Caco-2 (cell line): ENCODE data around the gene TRIM24. TPM values are rescaled to one million over a fixed set of nuclear protein-coding genes. Genes with fewer than 3 reads are reported as not detected.

ENCODE experiments used
- BruUV-seq: library from RNA; stranded (reverse); fragments of 400-500 nt; replicated peaks from 2 replicates; lab custom pipeline; 2021; lab: Mats Ljungman, UMichigan
- CTCF ChIA-PET: fragments of 300-600 bp; sonication (Branson Sonifier 250); formaldehyde crosslinking; loops from one replicate; lab custom pipeline; 2022; ENCODE audit warnings: antibody characterized with exemption; lab: Charles Lee
- POLR2A ChIA-PET: fragments of 300-600 bp; sonication (Branson Sonifier 250); formaldehyde crosslinking; loops from one replicate; lab custom pipeline; 2022; ENCODE audit warnings: antibody characterized with exemption; lab: Charles Lee
- DNase-seq, 2 experiments: peaks; one replicate each; pipeline versions ENCODE4 v3.0.0 to v3.0.0-alpha.2; 2020 to 2022
- H3K27me3 ChIP-seq: replicated peaks from 2 replicates; pipeline ENCODE4 v1.6.0; 2011; ENCODE audit warnings: low read length; ENCODE audit not compliant: control insufficient read depth, insufficient read depth
- H3K36me3 ChIP-seq: 2 replicates; pipeline ENCODE4 v1.5.1; 2011; ENCODE audit warnings: low read length; ENCODE audit not compliant: control insufficient read depth, insufficient read depth
- H3K4me1 ChIP-seq: fragments of 250-450 bp; sonication (Bioruptor Pico); 2 replicates; pipeline ENCODE4 v1.5.1; 2020; ENCODE audit warnings: mild to moderate bottlenecking
- H3K4me3 ChIP-seq: 2 replicates; pipeline ENCODE4 v1.5.1; 2011; ENCODE audit warnings: low read depth, mild to moderate bottlenecking, control low read depth, low read length
- H3K9me3 ChIP-seq: fragments of 250-450 bp; sonication (Bioruptor Pico); 2 replicates; pipeline ENCODE4 v1.5.1; 2020; ENCODE audit warnings: mild to moderate bottlenecking, moderate library complexity
- H3K27ac Mint-ChIP-seq: one replicate; pipeline ENCODE4 v1.8.0; 2022; ENCODE audit warnings: mixed read lengths; ENCODE audit not compliant: unreplicated experiment
- H3K27me3 Mint-ChIP-seq: one replicate; pipeline ENCODE4 v1.8.0; 2022; ENCODE audit warnings: mixed read lengths; ENCODE audit not compliant: insufficient read depth, unreplicated experiment
- H3K36me3 Mint-ChIP-seq: one replicate; pipeline ENCODE4 v1.8.0; 2022; ENCODE audit warnings: mild to moderate bottlenecking, mixed read lengths; ENCODE audit not compliant: insufficient read depth, unreplicated experiment
- H3K4me1 Mint-ChIP-seq: one replicate; pipeline ENCODE4 v1.8.0; 2022; ENCODE audit warnings: low read depth, mixed read lengths; ENCODE audit not compliant: unreplicated experiment
- H3K4me3 Mint-ChIP-seq: one replicate; pipeline ENCODE4 v1.8.0; 2022; ENCODE audit warnings: mild to moderate bottlenecking, moderate library complexity, mixed read lengths; ENCODE audit not compliant: unreplicated experiment
- H3K9me3 Mint-ChIP-seq: one replicate; pipeline ENCODE4 v1.8.0; 2022; ENCODE audit warnings: mixed read lengths; ENCODE audit not compliant: unreplicated experiment
- CTCF ChIP-seq, 2 experiments: fragments of 200-600 bp in 1 of 2; IDR thresholded peaks; 1 replicate in 1 of 2; 2 replicates in 1 of 2; pipeline versions ENCODE4 v1.5.1 to v1.8.0; 2011 to 2022; ENCODE audit warnings: antibody characterized with exemption in 1 of 2, control low read depth in 1 of 2, inconsistent platforms in 1 of 2, low read depth in 1 of 2, low read length in 1 of 2, mild to moderate bottlenecking in 1 of 2, moderate library complexity in 1 of 2; ENCODE audit not compliant: insufficient read depth in 1 of 2, severe bottlenecking in 1 of 2, unreplicated experiment in 1 of 2
- intact Hi-C: fragments of 100-400 bp; cut with micrococcal nuclease; formaldehyde crosslinking; loops from one replicate; pipeline ENCODE4 v1.10.0; 2022; ENCODE audit not compliant: unreplicated experiment
- total RNA-seq: library from RNA; stranded (reverse); gene quantifications from 2 replicates; pipeline ENCODE4 v1.2.3, GENCODE V29; 2022

The TRIM24 gene
- total RNA-seq, 1 experiment from 2014 or later, result 58.2 TPM

GRCh38 chr7:138434597-138435019 lies 25.5 kb upstream of the TRIM24 start:
- ChIA-PET POLR2A (no interaction called here), CTCF (no interaction called here)
- BruUV-seq, result no TSS peak
- Histone ChIP-seq H3K4me1 (0 out of 2 replicates have a peak, but pooled peaks cover 4% of the 10 kb centered on the region), H3K36me3 (no peaks in the 10 kb centered on the region), H3K9me3 (peaks cover 36% of the 10 kb centered on the region), H3K27me3 (no peaks in the 10 kb centered on the region), H3K4me3 (no peak overlapping the region)
- Mint-ChIP-seq H3K27ac (no peak overlapping the region), H3K36me3 (peaks cover 4% of the 10 kb centered on the region), H3K9me3 (peaks cover 71% of the 10 kb centered on the region), H3K4me1 (no peaks in the 10 kb centered on the region), H3K27me3 (no peaks in the 10 kb centered on the region), H3K4me3 (no peak overlapping the region)
- no peak for TF ChIP-seq CTCF (IDR thresholded peaks at IDR 0.05; ENCODE audit: insufficient read depth in 1 of 2, low read depth in 1 of 2, low read length in 1 of 2, severe bottlenecking in 1 of 2, unreplicated experiment in 1 of 2)
- intact Hi-C loops, result no loop called here
- no peak for DNase-seq

DNA sequence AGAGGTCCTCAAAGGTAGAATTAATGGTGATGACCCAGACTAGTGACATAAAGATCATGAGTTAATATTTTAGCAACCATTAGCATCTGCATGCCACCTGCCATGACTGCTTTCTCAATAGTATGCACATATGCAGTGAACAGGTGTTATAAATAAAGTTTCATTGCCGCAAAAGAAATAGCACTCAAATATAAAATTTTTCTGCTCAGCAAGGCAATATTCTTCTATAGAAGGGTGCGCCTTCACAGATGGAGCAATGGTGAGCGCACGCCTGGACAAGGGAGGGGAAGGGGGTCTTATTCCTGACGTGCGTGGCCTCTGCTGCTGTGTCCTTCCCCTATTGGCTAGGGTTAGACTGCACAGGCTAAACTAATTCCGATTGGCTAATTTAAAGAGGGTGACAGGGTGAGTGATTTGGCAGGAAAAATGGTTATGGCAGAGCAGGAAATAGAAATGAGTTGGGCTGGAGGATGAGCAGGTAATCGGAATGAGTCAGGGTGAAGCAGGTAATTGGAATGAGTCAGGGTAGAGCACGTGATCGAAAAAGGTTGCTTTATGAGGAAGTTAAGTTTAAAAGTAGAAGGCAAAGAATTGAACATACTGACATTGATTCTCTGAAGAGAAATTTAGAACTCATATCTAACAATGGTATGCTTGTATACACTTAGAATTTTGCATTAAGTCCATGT lies 24.7 kb upstream of the TRIM24 start:
- no peaks in the 10 kb centered on the region for H3K36me3 Mint-ChIP-seq
- intact Hi-C loops, result no loop called here
- no peak for DNase-seq
- no peak overlapping the region for H3K4me3 Mint-ChIP-seq
- peaks cover 32% of the 10 kb centered on the region for H3K9me3 ChIP-seq
- H3K4me1 ChIP-seq, result 0 out of 2 replicates have a peak, but pooled peaks cover 4% of the 10 kb centered on the region
- H3K27me3 Mint-ChIP-seq, result no peaks in the 10 kb centered on the region
- H3K27me3 ChIP-seq, result no peaks in the 10 kb centered on the region
- H3K36me3 ChIP-seq, result no peaks in the 10 kb centered on the region
- peaks cover 65% of the 10 kb centered on the region for H3K9me3 Mint-ChIP-seq
- no TSS peak for BruUV-seq
- ChIA-PET POLR2A (no interaction called here), CTCF (no interaction called here)
- H3K27ac Mint-ChIP-seq, result no peak overlapping the region
- no peaks in the 10 kb centered on the region for H3K4me1 Mint-ChIP-seq
- H3K4me3 ChIP-seq, result no peak overlapping the region
- no peak for TF ChIP-seq CTCF (IDR thresholded peaks at IDR 0.05; ENCODE audit: insufficient read depth in 1 of 2, low read depth in 1 of 2, low read length in 1 of 2, severe bottlenecking in 1 of 2, unreplicated experiment in 1 of 2)

DNA sequence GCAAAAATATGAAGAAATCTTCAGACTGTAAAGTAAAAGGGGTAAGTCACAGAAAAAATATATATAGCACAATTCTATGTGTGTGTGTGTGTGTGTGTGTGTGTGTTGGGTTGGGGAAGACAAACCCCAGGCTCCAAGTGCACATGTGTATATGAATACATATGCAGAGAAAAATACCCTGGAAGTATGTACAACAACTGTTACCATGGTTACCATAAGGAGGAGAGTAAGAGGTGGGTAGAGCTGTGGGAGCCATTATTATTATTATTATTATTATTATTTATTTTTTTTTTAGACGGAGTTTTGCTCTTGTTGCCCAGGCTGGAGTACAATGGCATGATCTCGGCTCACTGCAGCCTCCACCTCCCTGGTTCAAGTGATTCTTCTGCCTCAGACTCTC lies 23.7 kb upstream of the TRIM24 start:
- no peaks in the 10 kb centered on the region for H3K27me3 ChIP-seq
- Mint-ChIP-seq H3K4me3 (no peak overlapping the region), H3K9me3 (peaks cover 59% of the 10 kb centered on the region), H3K27ac (no peak overlapping the region), H3K27me3 (no peaks in the 10 kb centered on the region), H3K4me1 (no peaks in the 10 kb centered on the region), H3K36me3 (no peaks in the 10 kb centered on the region)
- no TSS peak for BruUV-seq
- no peak for TF ChIP-seq CTCF (IDR thresholded peaks at IDR 0.05; ENCODE audit: insufficient read depth in 1 of 2, low read depth in 1 of 2, low read length in 1 of 2, severe bottlenecking in 1 of 2, unreplicated experiment in 1 of 2)
- no peak for DNase-seq
- no peak overlapping the region for H3K4me3 ChIP-seq
- CTCF ChIA-PET, result no interaction called here
- H3K4me1 ChIP-seq, result 0 out of 2 replicates have a peak, but pooled peaks cover 4% of the 10 kb centered on the region
- peaks cover 25% of the 10 kb centered on the region for H3K9me3 ChIP-seq
- no peaks in the 10 kb centered on the region for H3K36me3 ChIP-seq
- POLR2A ChIA-PET, result no interaction called here
- intact Hi-C loops, result no loop called here
